HFF-Myc (cell line): ENCODE results near the gene AEBP1.

Source experiments
- DNase-seq: peaks from one replicate; pipeline ENCODE4 v3.0.0-alpha.2; 2011; ENCODE audit warnings: low read depth; ENCODE audit errors: extremely low read depth
- H3K4me3 ChIP-seq: replicated peaks from 2 replicates; pipeline ENCODE4 v1.5.1; 2011; ENCODE audit warnings: low read depth, mild to moderate bottlenecking, control low read depth, low read length
- TF ChIP-seq, protein P1 (sequence below): IDR thresholded peaks from 2 replicates; pipeline ENCODE4 v1.5.1; 2012; ENCODE audit warnings: mild to moderate bottlenecking, low read depth, low read length, control low read depth; ENCODE audit errors: missing control alignments

The AEBP1 gene

DNA sequence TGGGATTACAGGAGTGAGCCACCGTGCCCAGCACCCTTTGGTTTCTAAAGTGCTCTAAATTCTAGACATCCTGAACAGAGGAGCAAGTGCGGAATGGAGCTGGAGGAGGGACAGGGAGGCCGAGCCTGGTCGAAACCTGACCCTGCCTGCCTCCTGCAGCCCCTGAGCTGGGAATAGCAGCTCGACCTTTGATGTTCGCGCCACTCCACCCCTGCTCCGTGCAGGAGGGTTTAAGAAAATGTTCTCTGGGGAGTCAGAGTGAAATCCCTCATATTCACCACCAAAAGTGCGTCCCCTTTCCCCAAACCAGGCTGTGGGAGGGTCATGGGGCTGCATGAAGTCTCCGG is 40.6 kb upstream of the AEBP1 start:
- DNase-seq = no peak
- no peak overlapping the region for H3K4me3 ChIP-seq
- TF ChIP-seq, protein P1, sequence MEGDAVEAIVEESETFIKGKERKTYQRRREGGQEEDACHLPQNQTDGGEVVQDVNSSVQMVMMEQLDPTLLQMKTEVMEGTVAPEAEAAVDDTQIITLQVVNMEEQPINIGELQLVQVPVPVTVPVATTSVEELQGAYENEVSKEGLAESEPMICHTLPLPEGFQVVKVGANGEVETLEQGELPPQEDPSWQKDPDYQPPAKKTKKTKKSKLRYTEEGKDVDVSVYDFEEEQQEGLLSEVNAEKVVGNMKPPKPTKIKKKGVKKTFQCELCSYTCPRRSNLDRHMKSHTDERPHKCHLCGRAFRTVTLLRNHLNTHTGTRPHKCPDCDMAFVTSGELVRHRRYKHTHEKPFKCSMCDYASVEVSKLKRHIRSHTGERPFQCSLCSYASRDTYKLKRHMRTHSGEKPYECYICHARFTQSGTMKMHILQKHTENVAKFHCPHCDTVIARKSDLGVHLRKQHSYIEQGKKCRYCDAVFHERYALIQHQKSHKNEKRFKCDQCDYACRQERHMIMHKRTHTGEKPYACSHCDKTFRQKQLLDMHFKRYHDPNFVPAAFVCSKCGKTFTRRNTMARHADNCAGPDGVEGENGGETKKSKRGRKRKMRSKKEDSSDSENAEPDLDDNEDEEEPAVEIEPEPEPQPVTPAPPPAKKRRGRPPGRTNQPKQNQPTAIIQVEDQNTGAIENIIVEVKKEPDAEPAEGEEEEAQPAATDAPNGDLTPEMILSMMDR = no peak

DNA sequence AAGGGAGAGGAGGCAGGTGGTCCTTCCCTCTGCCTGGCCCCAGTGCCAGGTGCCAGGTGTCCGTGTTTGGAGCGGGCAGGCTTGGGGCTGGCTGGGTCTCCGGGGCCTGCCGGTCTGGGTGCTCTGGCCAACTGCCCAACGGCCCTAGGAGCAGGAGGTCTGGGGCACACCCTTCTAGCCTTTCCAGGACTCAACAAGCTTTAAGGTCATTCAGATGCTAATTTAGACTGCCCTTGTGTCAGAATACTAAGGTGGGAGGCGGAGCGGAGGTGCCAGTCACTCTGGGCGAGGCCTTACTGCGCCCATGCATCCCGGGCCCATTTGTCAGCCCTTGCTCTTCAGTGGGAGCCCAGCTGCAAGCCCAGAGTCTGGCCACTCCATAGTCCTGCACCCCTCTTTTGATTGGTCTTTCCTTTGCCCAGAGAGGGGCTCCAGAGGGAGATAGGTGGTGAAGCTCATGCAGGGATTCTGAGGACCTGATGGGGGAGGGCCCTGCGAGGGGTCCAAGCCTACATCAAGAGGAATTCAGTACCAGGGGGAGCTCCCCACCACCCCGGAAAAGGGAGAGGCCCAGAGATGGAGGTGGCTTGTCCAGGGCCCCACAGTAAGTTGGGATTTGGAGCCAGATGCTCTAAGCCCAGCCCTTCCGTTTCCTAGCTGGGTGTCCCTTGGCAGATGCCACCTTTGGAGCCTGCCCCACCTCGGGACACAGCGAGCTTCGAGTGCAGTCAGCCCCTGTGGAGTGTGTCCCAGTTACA is 40.1 kb upstream of the AEBP1 start:
- TF ChIP-seq, protein P1 = no peak
- DNase-seq = no peak
- H3K4me3 ChIP-seq = no peak overlapping the region

DNA sequence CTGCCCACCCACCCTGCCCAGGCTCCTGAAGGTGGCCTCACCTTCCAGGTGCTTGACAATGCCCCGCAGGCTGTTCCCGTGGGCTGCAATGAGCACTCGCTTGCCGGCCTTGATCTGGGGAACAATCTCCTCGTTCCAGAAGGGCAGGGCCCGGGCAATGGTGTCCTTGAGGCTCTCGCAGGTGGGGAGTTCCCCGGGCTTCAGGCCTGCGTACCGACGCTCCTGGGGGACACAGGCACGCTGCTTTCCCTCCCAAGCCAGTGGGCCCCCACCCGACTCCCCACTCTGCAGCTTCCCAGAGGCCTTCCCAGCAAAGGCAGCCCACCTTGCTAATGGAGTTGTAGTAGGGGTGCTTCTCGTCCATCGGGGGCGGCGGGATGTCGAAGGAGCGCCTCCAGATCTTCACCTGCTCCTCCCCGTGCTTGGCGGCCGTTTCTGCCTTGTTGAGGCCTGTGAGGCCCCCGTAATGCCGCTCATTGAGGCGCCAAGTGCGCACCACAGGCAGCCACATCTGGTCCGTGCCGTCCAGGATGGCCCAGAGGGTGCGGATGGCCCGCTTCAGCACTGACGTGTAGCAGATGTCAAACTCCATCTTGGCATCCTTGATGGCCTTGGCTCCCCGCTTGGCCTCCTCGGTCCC is 39.2 kb upstream of the AEBP1 start:
- no peak overlapping the region for H3K4me3 ChIP-seq

DNA sequence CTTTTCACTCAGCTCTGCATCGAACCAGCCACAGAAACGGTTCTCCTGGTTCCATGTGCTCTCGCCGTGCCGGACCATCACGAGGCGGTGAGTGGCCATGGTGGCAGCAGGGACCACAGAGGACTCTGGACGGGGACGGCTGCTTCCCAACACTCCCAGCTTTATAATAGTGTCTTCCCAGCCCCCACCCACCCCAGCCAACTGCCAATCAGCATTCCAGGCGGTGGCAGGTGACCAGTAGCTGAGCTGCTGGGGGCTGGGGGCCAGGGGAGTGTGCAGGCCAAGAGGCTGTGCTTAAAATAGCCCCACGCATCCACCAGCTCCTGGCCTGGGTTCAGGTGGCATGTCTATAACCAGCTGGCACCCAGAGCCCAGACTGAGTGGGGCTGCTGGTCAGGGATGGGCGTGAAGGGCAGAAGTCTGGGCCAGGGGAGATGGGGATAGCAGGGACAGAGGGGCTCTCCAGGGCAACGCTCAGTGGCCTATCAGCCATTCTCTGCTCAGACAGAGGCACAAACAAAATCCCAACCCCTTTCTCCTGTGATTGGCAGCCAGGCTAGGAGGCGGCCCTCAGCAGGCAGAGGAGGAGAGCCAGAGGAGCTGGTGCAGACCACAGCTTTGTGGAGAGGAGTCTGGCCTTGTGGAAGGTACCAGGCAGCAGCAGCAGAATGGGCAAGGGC is 38.6 kb upstream of the AEBP1 start, which contains the start of gene PGAM2:
Gene PGAM2, minus strand, starts transcription at position 137 of the 680 bp plus-strand sequence. Its CDS starts 38 bp downstream, at position 99.
- no peak within 1 kb of the TSS for H3K4me3 ChIP-seq
- TF ChIP-seq, protein P1 = no peak
- DNase-seq = no peak

More for the DNA sequence above, 39.2 kb upstream of the AEBP1 start:
- no peak for DNase-seq
- TF ChIP-seq, protein P1 = no peak

DNA sequence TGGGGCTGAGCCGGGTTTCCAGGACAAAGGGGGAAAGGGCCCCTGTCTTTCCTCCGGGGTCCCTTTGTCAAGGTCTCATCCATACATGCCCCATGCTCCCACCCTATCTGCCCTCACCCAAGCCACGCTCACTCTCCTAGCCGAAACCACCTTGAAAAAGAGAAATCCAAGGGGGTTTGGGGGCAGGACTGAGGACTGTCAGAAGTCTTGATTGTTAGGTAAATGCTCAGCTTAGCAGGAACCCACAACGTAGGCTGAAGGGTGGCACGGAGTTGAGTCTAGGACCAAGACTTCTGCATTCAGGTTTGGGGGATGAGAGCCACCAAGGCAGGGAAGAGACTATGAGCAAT is 38.1 kb upstream of the AEBP1 start:
- DNase-seq = no peak
- H3K4me3 ChIP-seq = no peak overlapping the region
- TF ChIP-seq, protein P1 = no peak

DNA sequence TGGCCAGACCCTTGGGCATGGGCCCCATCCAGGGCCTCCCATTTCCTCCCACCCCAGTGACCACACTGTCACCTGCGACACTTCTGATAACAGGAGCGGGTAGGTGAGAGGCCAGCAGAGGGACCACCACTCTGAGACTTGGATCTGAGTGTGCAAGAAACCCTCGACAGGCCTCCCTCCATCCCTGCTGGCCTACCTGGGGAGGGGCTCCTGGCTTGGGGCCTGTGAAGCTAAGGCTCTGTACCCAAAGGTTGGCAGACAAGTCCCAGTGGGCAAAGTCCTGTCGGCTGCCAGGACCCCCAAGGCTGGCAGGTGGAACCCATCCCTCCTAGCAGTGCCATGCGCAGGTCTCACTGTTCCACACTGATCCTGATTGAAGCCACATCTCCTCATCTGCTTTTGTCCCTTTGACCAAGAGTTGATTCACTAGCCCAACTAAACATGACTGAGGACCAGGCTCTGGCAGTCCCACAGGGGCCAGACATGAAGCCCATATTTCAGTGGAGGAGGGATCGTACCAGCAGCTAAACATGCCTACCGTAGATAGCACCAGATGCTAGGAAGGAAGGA is 37.6 kb upstream of the AEBP1 start:
- DNase-seq = no peak
- TF ChIP-seq, protein P1 = no peak

More for the DNA sequence above, 37.6 kb upstream of the AEBP1 start:
- no peak overlapping the region for H3K4me3 ChIP-seq
